Stimulated activated CD8-positive, alpha-beta memory T cell treated with anti-CD3 and anti-CD28 coated beads, Interleukin-2, amount 100 ng/mL, for 48 hours (primary cell): Measurements from ENCODE around the gene MPDZ.

Experiments
- DNase-seq, 2 donors: peaks; one replicate each; pipeline ENCODE4 v3.0.0-alpha.2; 2020; ENCODE audit warnings: low read depth in 2 of 2

Gene MPDZ

DNA sequence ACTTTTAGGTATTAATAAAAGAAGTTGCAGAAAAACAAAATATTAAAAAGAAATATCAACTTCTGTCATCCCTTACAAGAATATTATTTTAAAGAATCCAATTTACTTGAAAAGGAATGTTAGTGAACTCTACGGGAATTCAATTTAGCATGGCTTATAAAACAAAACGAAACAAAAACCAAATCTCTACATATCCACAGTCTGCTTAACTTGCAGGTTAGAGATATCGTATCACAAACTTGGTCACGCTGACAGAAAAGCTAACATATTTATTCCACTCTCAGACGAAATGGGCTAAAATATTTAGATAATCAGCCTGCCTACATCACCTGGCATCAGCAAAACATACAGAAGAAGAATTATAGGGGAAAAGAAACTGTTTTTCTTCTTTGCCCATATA is 92.7 kb downstream of the MPDZ start:
- DNase-seq = no peak

DNA sequence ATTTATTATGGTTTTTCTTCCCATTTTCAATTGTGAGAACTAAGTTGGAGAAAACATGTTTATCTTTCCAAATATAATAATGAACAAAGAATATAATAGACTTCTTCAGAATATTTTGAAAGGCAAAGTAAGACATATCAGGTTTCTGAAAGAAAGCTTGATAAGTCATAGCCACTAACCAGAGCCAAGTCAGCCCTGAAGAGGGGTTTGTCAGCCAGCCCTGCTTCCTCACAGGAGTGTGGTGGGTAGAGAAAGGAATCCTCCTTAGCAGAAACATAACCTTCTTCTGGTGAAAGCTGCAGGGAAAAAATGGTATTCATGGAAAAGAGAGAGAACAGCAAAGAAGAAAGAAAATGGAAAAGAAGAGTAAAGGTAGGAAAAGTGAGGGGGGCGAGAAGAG is 93.4 kb downstream of the MPDZ start:
- DNase-seq = no peak

DNA sequence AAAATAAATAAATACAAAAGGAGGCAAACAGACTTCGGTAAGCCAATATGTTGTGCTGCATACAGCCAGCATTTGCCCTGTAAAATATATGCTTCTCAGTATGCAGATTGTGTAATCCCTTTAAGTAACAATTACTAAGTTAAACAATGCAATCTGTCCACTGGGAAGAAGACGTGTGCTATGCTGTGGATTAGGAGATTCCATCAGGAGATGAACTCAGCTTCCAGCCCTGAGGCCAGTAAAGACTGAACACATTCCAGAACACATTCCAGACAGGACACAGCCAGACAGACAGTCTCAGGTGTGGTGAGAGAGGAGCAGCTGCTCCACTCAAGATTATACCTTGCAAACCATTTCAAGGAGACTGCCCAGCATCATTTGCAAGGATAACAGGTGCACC is 97.8 kb downstream of the MPDZ start:
- no peak for DNase-seq

DNA sequence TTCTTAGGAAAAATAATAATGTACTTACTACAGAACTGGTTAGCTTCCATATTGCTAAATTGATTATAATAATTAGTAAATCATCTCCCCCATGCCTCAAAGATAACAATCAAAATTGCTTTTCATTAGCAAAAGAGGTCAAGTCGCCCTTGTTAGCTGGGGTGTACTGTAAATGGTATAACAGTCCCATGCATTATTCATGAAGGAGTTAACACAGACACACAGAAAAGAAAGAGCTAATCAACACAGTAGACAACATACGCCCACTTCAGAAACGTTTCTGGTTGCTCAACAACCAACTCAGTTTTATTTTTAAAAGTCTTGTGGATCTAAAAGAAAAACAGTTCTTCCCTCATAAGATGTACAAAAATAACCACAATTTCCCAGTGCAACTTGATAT is 100.2 kb downstream of the MPDZ start:
- DNase-seq = no peak

DNA sequence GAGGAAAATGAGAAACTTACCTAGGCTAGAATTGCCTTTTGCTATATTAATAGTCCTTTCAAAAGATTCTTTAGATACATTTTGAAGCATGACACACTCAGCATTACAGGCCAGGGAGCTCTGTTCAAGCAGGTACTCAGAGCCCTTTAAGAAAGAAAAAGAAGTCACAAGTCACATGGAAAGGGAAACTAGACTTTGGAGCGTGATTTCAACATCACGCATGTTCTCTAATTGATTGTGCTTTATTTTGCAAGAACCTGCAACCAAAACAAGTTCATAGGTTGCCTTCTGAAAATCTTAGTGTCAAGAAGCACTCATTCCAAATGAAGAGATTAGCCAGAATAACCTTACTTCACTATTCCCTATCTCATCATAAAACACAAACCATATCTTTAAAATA is 103.8 kb downstream of the MPDZ start:
- no peak for DNase-seq

DNA sequence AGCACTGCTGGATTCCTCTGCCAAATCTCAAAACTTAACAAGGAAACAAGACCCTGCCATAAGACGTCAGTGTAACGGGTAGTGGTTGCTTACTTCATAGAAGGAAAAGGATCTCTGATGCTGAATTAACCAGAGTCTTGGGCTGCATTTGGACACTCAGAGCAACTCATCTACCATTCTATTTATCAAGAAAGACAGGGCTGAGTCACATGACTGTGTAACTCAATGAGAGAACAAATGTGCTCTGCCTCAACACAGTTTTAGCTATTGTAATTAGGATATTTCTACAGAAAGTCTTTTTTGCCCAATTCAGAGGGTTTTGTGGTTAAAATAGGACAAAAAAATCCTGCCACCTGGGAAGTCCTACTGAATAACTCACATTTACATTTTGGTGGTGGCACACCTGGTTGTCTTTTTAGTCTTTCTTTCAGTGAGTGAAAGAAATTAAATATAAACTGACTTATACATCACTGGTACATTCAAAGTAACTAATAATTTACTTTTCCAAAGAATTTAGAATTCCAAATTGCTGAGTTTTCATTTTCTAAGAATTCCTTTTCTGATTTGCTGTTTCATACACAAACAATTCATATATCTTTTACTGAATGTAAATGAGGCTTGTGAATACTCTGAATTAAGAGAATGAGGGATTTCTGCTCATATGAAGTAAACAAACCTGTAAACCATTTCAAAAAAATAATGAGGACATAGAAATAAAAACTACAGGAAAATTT is 104.4 kb downstream of the MPDZ start:
- no peak for DNase-seq

DNA sequence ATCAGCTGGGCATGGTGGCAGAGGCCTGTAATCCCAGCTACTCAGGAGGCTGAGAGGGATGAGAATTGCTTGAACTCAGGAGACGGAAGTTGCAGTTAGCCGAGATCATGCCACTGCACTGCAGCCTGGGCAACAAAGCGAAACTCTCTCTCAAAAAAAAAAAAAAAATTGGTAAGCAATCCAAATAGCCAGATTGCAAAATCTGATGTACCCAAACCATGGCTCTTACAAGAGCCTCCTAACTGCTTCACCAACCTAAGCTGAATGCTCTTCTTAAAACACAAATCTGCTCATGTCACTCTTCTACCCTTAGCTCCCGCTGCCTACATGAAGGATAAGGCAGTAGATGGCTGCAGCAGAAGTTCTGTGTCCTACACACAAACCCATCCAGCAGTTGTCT is 105.9 kb downstream of the MPDZ start:
- no peak for DNase-seq

GRCh38 chr9:13171261-13171660 is 108.2 kb downstream of the MPDZ start:
- DNase-seq = no peak

DNA sequence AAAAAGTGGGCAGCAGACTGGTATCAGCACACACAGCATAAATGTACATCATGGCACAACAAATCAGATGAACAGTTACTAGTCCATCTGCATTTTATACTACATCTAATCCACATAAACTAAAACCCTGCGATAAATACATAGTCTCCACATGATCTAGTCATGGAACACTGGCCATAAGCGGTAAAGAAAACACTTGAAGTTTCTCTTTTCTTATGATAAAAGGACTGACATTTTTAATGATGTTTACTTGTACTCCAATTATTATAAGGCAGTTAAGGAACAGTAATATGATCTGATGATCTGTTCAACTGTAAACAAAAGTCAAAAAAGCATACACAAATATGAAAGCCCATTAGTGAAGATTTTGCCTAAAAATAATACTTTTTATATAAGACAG is 112.5 kb downstream of the MPDZ start:
- no peak for DNase-seq

DNA sequence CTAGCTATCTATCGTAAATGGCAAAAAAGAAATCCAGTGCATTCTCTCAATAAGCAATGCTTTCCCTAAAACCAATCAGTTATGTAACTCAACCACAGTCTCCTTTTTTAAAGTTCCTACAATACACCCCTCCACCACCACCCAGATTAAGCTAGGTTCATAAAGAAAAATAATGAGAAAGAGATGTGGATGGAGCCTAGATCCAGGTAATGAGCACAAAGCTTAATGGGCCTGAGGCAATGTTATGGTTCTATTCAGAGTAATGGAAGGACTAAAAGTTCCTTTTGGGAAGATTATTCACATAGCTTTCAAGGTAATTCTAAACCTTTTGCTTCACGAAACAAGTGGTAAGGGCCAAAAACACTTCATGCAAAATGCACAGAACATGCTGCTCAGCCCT is 113.5 kb downstream of the MPDZ start:
- DNase-seq = no peak

- DNase-seq = no peak
Measured at GRCh38 chr9:13165236-13165945, 114.1 kb downstream of the MPDZ start.

DNA sequence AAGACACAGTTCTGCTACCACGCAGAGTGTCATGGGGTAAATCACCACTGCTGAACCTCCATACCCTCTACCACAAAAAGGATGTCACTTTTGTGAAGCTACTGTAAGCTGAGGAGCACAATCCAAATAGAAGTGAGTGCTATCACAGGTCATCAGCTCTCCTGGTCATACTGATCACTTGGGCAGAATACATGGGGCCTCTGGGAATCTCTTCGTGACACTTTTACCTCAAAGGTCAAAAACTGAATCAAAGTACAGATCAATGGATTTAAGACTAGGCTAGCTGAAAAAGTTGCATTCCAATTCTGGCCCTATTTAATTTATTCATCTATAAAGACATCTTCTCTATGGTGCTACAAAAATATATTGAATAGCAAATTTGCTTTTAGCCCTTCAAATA is 115.5 kb downstream of the MPDZ start:
- DNase-seq = no peak

- DNase-seq = no peak
Measured at GRCh38 chr9:13163287-13163686, 116.2 kb downstream of the MPDZ start.

DNA sequence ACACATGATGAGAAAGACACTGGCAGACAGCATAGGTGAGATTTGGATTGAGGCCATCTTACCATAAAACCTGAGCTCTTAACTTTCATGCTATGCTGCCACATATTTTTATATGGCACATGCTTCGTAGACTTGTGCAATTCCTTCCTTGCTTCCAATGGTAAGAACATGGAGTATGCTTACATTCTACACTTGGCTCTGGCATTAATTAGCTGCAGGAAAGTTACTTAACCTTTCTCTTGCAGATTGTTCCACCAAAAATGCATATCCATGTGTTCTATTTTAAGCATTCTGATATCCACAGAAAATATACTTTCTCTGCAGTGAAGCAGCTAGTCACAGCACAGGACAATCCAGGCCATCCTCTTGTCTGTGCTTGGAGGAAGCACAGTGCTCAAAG is 119.4 kb downstream of the MPDZ start:
- no peak for DNase-seq

DNA sequence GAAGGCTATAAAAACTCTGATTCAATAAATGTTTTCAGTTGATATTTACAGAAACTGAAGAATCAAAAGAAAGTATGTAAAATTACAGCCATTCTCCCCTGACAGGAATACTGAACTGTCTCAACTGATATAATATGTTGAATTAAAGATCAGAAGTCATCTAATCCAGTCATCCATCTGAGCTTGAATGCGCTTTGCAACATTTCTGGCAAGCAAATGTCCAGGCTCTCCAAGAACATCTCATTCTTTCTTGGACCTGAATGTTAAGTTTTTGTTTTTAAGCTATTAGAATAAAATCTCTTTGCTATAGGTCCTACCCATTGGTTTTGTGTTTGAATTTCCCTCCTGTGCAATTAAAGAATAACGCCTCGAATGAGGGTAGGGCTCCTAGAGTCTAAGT is 120.5 kb downstream of the MPDZ start:
- DNase-seq = no peak

GRCh38 chr9:13151489-13151888 is 128.0 kb downstream of the MPDZ start:
- no peak for DNase-seq

DNA sequence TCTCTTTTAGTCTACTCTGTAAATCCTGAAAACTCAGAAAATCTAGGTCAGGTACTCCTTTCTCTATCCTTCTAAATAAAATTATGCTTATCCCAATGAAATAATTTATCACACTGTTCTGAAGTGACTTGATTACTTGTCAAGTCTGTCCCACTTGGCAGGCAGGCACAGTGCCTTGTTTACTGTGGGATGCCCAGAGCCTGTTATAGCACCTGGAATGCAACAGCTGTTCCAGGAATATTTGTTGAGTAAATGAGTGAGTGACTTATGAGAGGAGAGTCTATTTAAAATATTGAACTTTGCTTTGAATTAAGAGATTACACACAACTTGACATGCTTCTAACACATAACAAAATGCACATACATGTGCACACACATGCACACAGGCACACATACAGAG is 130.0 kb downstream of the MPDZ start:
- no peak for DNase-seq

- no peak for DNase-seq
Measured at GRCh38 chr9:13146840-13147239, 132.7 kb downstream of the MPDZ start.

- no peak for DNase-seq
Measured at GRCh38 chr9:13145340-13145739, 134.2 kb downstream of the MPDZ start.

- DNase-seq = no peak
Measured at GRCh38 chr9:13144166-13144775, 135.2 kb downstream of the MPDZ start.

GRCh38 chr9:13143281-13143680 is 136.2 kb downstream of the MPDZ start:
- DNase-seq = no peak

- DNase-seq = no peak
Measured at GRCh38 chr9:13142776-13143175, 136.7 kb downstream of the MPDZ start.

- no peak for DNase-seq
Measured at GRCh38 chr9:13141629-13142028, 137.9 kb downstream of the MPDZ start.
